ENCODE data around the gene TET2.
A peak's percentile ranks its signal among the peaks of the same experiment; 100 is the strongest.

TET2 gene

GRCh38 chr4:105146276-105147015 lies at the start of gene TET2:
TSS of gene TET2 (plus strand) at chr4:105146876. CDS start at chr4:105233943, 87,067 bp downstream.
- DNase-seq: peak; percentile 83

- DNase-seq: no peak
Observed at GRCh38 chr4:105102016-105102415, 44.7 kb upstream of the TET2 start.

GRCh38 chr4:105106426-105106825 lies 40.2 kb upstream of the TET2 start:
- DNase-seq: no peak

- DNase-seq: no peak
Observed at GRCh38 chr4:105107095-105107856, 39.4 kb upstream of the TET2 start.

GRCh38 chr4:105108971-105109370 lies 37.7 kb upstream of the TET2 start:
- no peak for DNase-seq

GRCh38 chr4:105112274-105112673 lies 34.4 kb upstream of the TET2 start:
- DNase-seq: no peak

- no peak for DNase-seq
Observed at GRCh38 chr4:105113800-105114199, 32.9 kb upstream of the TET2 start.

- DNase-seq: no peak
Observed at GRCh38 chr4:105116616-105117319, 29.9 kb upstream of the TET2 start.

- no peak for DNase-seq
Observed at GRCh38 chr4:105119356-105119755, 27.3 kb upstream of the TET2 start.

- DNase-seq: no peak
Observed at GRCh38 chr4:105120626-105121025, 26.1 kb upstream of the TET2 start.

- DNase-seq: no peak
Observed at GRCh38 chr4:105122350-105122749, 24.3 kb upstream of the TET2 start.

- DNase-seq: no peak
Observed at GRCh38 chr4:105126311-105127169, 20.1 kb upstream of the TET2 start.

- no peak for DNase-seq
Observed at GRCh38 chr4:105127170-105127445, 19.6 kb upstream of the TET2 start.

- DNase-seq: no peak
Observed at GRCh38 chr4:105128208-105128607, 18.5 kb upstream of the TET2 start.

- DNase-seq: no peak
Observed at GRCh38 chr4:105129286-105130040, 17.2 kb upstream of the TET2 start.

- DNase-seq: no peak
Observed at GRCh38 chr4:105130945-105131344, 15.7 kb upstream of the TET2 start.

GRCh38 chr4:105133976-105134375 lies 12.7 kb upstream of the TET2 start:
- no peak for DNase-seq

GRCh38 chr4:105135785-105136184 lies 10.9 kb upstream of the TET2 start:
- DNase-seq: no peak

- DNase-seq: no peak
Observed at GRCh38 chr4:105137121-105137875, 9.4 kb upstream of the TET2 start.

- no peak for DNase-seq
Observed at GRCh38 chr4:105139646-105140045, 7.0 kb upstream of the TET2 start.

GRCh38 chr4:105140684-105141490 lies 5.8 kb upstream of the TET2 start:
- no peak for DNase-seq

All from DMS153 (cell line).